ENCODE data around the gene DSCAM.

DSCAM gene

GRCh38 chr21:40595806-40596205, 251.2 kb downstream of the DSCAM start:
- no peak for DNase-seq

GRCh38 chr21:40587736-40588346, 259.1 kb downstream of the DSCAM start:
- no peak for DNase-seq

- no peak for DNase-seq
Observed at GRCh38 chr21:40586575-40586974, 260.4 kb downstream of the DSCAM start.

- no peak for DNase-seq
Observed at GRCh38 chr21:40577285-40578043, 269.5 kb downstream of the DSCAM start.

GRCh38 chr21:40575976-40576375, 271.0 kb downstream of the DSCAM start:
- DNase-seq, result no peak

- DNase-seq, result no peak
Observed at GRCh38 chr21:40569357-40569756, 277.6 kb downstream of the DSCAM start.

GRCh38 chr21:40568807-40569206, 278.2 kb downstream of the DSCAM start:
- DNase-seq, result no peak

GRCh38 chr21:40567501-40567900, 279.5 kb downstream of the DSCAM start:
- DNase-seq, result no peak

GRCh38 chr21:40566486-40566885, 280.5 kb downstream of the DSCAM start:
- no peak for DNase-seq

- DNase-seq, result no peak
Observed at GRCh38 chr21:40564318-40564717, 282.6 kb downstream of the DSCAM start.

GRCh38 chr21:40563900-40564299, 283.1 kb downstream of the DSCAM start:
- no peak for DNase-seq

- DNase-seq, result no peak
Observed at GRCh38 chr21:40562242-40563002, 284.5 kb downstream of the DSCAM start.

GRCh38 chr21:40556442-40556968, 290.5 kb downstream of the DSCAM start:
- DNase-seq, result no peak

GRCh38 chr21:40555021-40555528, 291.9 kb downstream of the DSCAM start:
- DNase-seq, result no peak

- no peak for DNase-seq
Observed at GRCh38 chr21:40553781-40554180, 293.2 kb downstream of the DSCAM start.

- no peak for DNase-seq
Observed at GRCh38 chr21:40547906-40548513, 298.9 kb downstream of the DSCAM start.

GRCh38 chr21:40546647-40547046, 300.3 kb downstream of the DSCAM start:
- DNase-seq, result no peak

- no peak for DNase-seq
Observed at GRCh38 chr21:40540216-40540615, 306.7 kb downstream of the DSCAM start.

- no peak for DNase-seq
Observed at GRCh38 chr21:40534886-40535285, 312.1 kb downstream of the DSCAM start.

GRCh38 chr21:40531431-40532110, 315.4 kb downstream of the DSCAM start:
- no peak for DNase-seq

GRCh38 chr21:40531016-40531415, 315.9 kb downstream of the DSCAM start:
- DNase-seq, result no peak

GRCh38 chr21:40517646-40518045, 329.3 kb downstream of the DSCAM start:
- no peak for DNase-seq

Data from CD4-positive, alpha-beta T cell treated with Interleukin-17A for 4 hours (primary cell).